OCI-LY1 (cell line): ENCODE measurements around the gene SDC4.

Experiments
- H2AFZ ChIP-seq: fragments of 200-600 bp; sonication (generic), shearing (Covaris generic); 2 replicates; pipeline ENCODE4 v1.6.0; 2014; ENCODE audit warnings: antibody characterized with exemption, mild to moderate bottlenecking, low read length
- H3F3A ChIP-seq: fragments of 200-600 bp; sonication (generic), shearing (Covaris generic); 2 replicates; pipeline ENCODE4 v1.6.0; 2014; ENCODE audit warnings: mild to moderate bottlenecking, antibody characterized with exemption, low read length, moderate library complexity; ENCODE audit not compliant: insufficient read depth
- H3K27ac ChIP-seq: fragments of 200-600 bp; sonication (generic); 2 replicates; pipeline ENCODE4 v1.5.1; 2014; ENCODE audit warnings: low read length, mixed run types, mild to moderate bottlenecking, low read depth; ENCODE audit not compliant: poor library complexity, severe bottlenecking
- H3K27me3 ChIP-seq: fragments of 200-600 bp; sonication (generic); 2 replicates; pipeline ENCODE4 v1.6.0; 2014; ENCODE audit warnings: antibody characterized with exemption, mild to moderate bottlenecking, low read length, moderate library complexity; ENCODE audit not compliant: insufficient read depth
- H3K36me3 ChIP-seq: fragments of 200-600 bp; sonication (generic); 2 replicates; pipeline ENCODE4 v1.6.1; 2014; ENCODE audit warnings: mild to moderate bottlenecking, antibody characterized with exemption, low read length, moderate library complexity, mixed read lengths; ENCODE audit not compliant: insufficient read depth
- H3K4me1 ChIP-seq: fragments of 200-600 bp; sonication (generic); 2 replicates; pipeline ENCODE4 v1.5.1; 2014; ENCODE audit warnings: mild to moderate bottlenecking, low read length, moderate library complexity; ENCODE audit not compliant: insufficient read depth, severe bottlenecking
- H3K4me2 ChIP-seq: fragments of 200-600 bp; sonication (generic), shearing (Covaris generic); 2 replicates; pipeline ENCODE4 v1.6.1; 2014; ENCODE audit warnings: low read length
- H3K4me3 ChIP-seq: fragments of 200-600 bp; sonication (generic); 2 replicates; pipeline ENCODE4 v1.5.1; 2014; ENCODE audit warnings: low read length, low read depth, mild to moderate bottlenecking, mixed read lengths; ENCODE audit not compliant: poor library complexity, severe bottlenecking
- H3K79me2 ChIP-seq: fragments of 200-600 bp; shearing (Covaris generic); 2 replicates; pipeline ENCODE4 v1.6.1; 2016; ENCODE audit warnings: mixed run types, low read length, mixed read lengths; ENCODE audit not compliant: insufficient read depth
- H3K9ac ChIP-seq: fragments of 200-600 bp; sonication (generic), shearing (Covaris generic); 2 replicates; pipeline ENCODE4 v1.6.1; 2014; ENCODE audit warnings: mild to moderate bottlenecking, low read length, mixed read lengths
- H3K9me2 ChIP-seq: fragments of 200-600 bp; sonication (generic), shearing (Covaris generic); 2 replicates; pipeline ENCODE4 v1.6.1; 2014; ENCODE audit warnings: low read depth, mild to moderate bottlenecking, low read length, mixed read lengths
- H3K9me3 ChIP-seq: fragments of 200-600 bp; shearing (Covaris generic); 2 replicates; pipeline ENCODE4 v1.6.1; 2014; ENCODE audit warnings: low read length, mixed read lengths
- H4K20me1 ChIP-seq: fragments of 200-600 bp; sonication (generic), shearing (Covaris generic); 2 replicates; pipeline ENCODE4 v1.6.0; 2016; ENCODE audit warnings: mild to moderate bottlenecking, low read length; ENCODE audit not compliant: insufficient read depth
- CTCF ChIP-seq: fragments of 200-600 bp; sonication (generic), shearing (Covaris generic); IDR thresholded peaks from 2 replicates; pipeline ENCODE4 v1.5.1; 2017; ENCODE audit warnings: mild to moderate bottlenecking, antibody characterized with exemption, low read length, moderate library complexity, mixed read lengths
- EZH2 ChIP-seq: fragments of 200-600 bp; sonication (generic), shearing (Covaris generic); IDR thresholded peaks from 2 replicates; pipeline ENCODE4 v1.8.0; 2017; ENCODE audit warnings: borderline replicate concordance, mixed run types, mild to moderate bottlenecking, antibody characterized with exemption, low read length, moderate library complexity, mixed read lengths

Gene SDC4

GRCh38 chr20:45337367-45338120 lies 10.7 kb downstream of the SDC4 start:
- no peak overlapping the region for H3K27ac ChIP-seq
- no peak overlapping the region for H2AFZ ChIP-seq
- H3K4me1 ChIP-seq: no peaks in the 10 kb centered on the region
- no peaks in the 10 kb centered on the region for H4K20me1 ChIP-seq
- no peaks in the 10 kb centered on the region for H3K79me2 ChIP-seq
- no peak overlapping the region for H3K4me2 ChIP-seq
- 0 out of 2 replicates have a peak, but pooled peaks cover 6% of the 10 kb centered on the region for H3K27me3 ChIP-seq
- H3F3A ChIP-seq: no peaks in the 10 kb centered on the region
- H3K9ac ChIP-seq: no peak overlapping the region
- no peak for TF ChIP-seq EZH2
- no peak for TF ChIP-seq CTCF
- H3K9me2 ChIP-seq: no peaks in the 10 kb centered on the region
- H3K4me3 ChIP-seq: no peak overlapping the region
- no peaks in the 10 kb centered on the region for H3K9me3 ChIP-seq
- H3K36me3 ChIP-seq: no peaks in the 10 kb centered on the region

GRCh38 chr20:45336530-45337366 lies 11.5 kb downstream of the SDC4 start:
- H3K4me1 ChIP-seq: no peaks in the 10 kb centered on the region
- no peaks in the 10 kb centered on the region for H3K36me3 ChIP-seq
- H2AFZ ChIP-seq: no peak overlapping the region
- TF ChIP-seq CTCF (no peak), EZH2 (no peak)
- H3K9me2 ChIP-seq: no peaks in the 10 kb centered on the region
- H4K20me1 ChIP-seq: no peaks in the 10 kb centered on the region
- 0 out of 2 replicates have a peak, but pooled peaks cover 6% of the 10 kb centered on the region for H3K27me3 ChIP-seq
- H3F3A ChIP-seq: no peaks in the 10 kb centered on the region
- no peak overlapping the region for H3K4me3 ChIP-seq
- no peak overlapping the region for H3K4me2 ChIP-seq
- no peak overlapping the region for H3K9ac ChIP-seq
- no peaks in the 10 kb centered on the region for H3K79me2 ChIP-seq
- no peaks in the 10 kb centered on the region for H3K9me3 ChIP-seq
- no peak overlapping the region for H3K27ac ChIP-seq

GRCh38 chr20:45330476-45330875 lies 17.7 kb downstream of the SDC4 start:
- TF ChIP-seq CTCF: no peak
- TF ChIP-seq EZH2: no peak
- no peaks in the 10 kb centered on the region for H3F3A ChIP-seq
- H3K36me3 ChIP-seq: no peaks in the 10 kb centered on the region
- no peaks in the 10 kb centered on the region for H4K20me1 ChIP-seq
- H2AFZ ChIP-seq: no peak overlapping the region
- H3K27ac ChIP-seq: no peak overlapping the region
- H3K4me1 ChIP-seq: no peaks in the 10 kb centered on the region
- H3K9ac ChIP-seq: no peak overlapping the region
- no peaks in the 10 kb centered on the region for H3K27me3 ChIP-seq
- no peak overlapping the region for H3K4me3 ChIP-seq
- no peaks in the 10 kb centered on the region for H3K79me2 ChIP-seq
- no peaks in the 10 kb centered on the region for H3K9me3 ChIP-seq
- no peak overlapping the region for H3K4me2 ChIP-seq
- no peaks in the 10 kb centered on the region for H3K9me2 ChIP-seq
